KBM-7 (cell line): ENCODE measurements around the gene TMEM94.
"Not testable (repeated sequence)": the region's sequence is repeated elsewhere in the genome, so short reads cannot be mapped to it uniquely, and the experiment has no call there.

Source experiments
- DNase-seq: peaks from one replicate; pipeline ENCODE4 v3.0.0-alpha.2; 2015
- in situ Hi-C: fragments of 300-500 bp; cut with MboI; formaldehyde crosslinking; loops from 2 replicates; pipeline ENCODE4 v1.14.3; 2020; ENCODE audit warnings: low sequenced_read_pairs, low pct_unique_long_range_greater_than_20kb, mixed read lengths

The TMEM94 gene

GRCh38 chr17:75442168-75443103 lies 14.0 kb upstream of the TMEM94 start:
- in situ Hi-C loops, result no loop called here
- DNase-seq, result no peak

GRCh38 chr17:75445296-75445695 lies 11.1 kb upstream of the TMEM94 start:
- in situ Hi-C loops, result no loop called here
- DNase-seq, result no peak

- in situ Hi-C loops, DNase-seq: not testable (repeated sequence)
These were observed 10.5 kb upstream of the TMEM94 start for GRCh38 chr17:75445896-75446295.

GRCh38 chr17:75447951-75448856 lies 8.2 kb upstream of the TMEM94 start:
- no peak for DNase-seq
- in situ Hi-C loops, result no loop called here

- in situ Hi-C loops, result no loop called here
- no peak for DNase-seq
These were observed 6.2 kb upstream of the TMEM94 start for GRCh38 chr17:75450270-75450669.

GRCh38 chr17:75454193-75454592 lies 2.2 kb upstream of the TMEM94 start:
- DNase-seq, result peak; percentile 96

GRCh38 chr17:75454672-75455071 lies 1.8 kb upstream of the TMEM94 start:
- in situ Hi-C loops, DNase-seq: not testable (repeated sequence)

More at GRCh38 chr17:75454193-75454592, 2.2 kb upstream of the TMEM94 start:
- in situ Hi-C loops, result no loop called here

- in situ Hi-C loops, result no loop called here
- DNase-seq, result no peak
These were observed 407 bp upstream of the TMEM94 start for GRCh38 chr17:75456039-75456416.

GRCh38 chr17:75457047-75457654 lies 716 bp downstream of the TMEM94 start:
- in situ Hi-C loops, result no loop called here
- no peak for DNase-seq

GRCh38 chr17:75459246-75459589 lies 2.8 kb downstream of the TMEM94 start:
- in situ Hi-C loops, result no loop called here
- no peak for DNase-seq

- in situ Hi-C loops, result no loop called here
- peak; percentile 48 for DNase-seq
These were observed 3.3 kb downstream of the TMEM94 start for GRCh38 chr17:75459590-75460267.

GRCh38 chr17:75460295-75460694 lies 3.9 kb downstream of the TMEM94 start:
- DNase-seq, result no peak
- in situ Hi-C loops, result no loop called here

GRCh38 chr17:75463603-75464002 lies 7.2 kb downstream of the TMEM94 start:
- no peak for DNase-seq
- in situ Hi-C loops, result no loop called here

GRCh38 chr17:75465039-75465438 lies 8.6 kb downstream of the TMEM94 start:
- in situ Hi-C loops, result no loop called here
- no peak for DNase-seq

- in situ Hi-C loops, result no loop called here
- DNase-seq, result no peak
These were observed 11.9 kb downstream of the TMEM94 start for GRCh38 chr17:75468291-75468754.

- DNase-seq, result no peak
- in situ Hi-C loops, result no loop called here
These were observed 12.4 kb downstream of the TMEM94 start for GRCh38 chr17:75468779-75469373.

GRCh38 chr17:75471207-75471606 lies 14.8 kb downstream of the TMEM94 start:
- in situ Hi-C loops, result no loop called here
- DNase-seq, result no peak

- in situ Hi-C loops, result no loop called here
- DNase-seq, result no peak
These were observed 15.7 kb downstream of the TMEM94 start for GRCh38 chr17:75472119-75472518.

GRCh38 chr17:75473246-75473645 lies 16.8 kb downstream of the TMEM94 start:
- in situ Hi-C loops, result no loop called here
- no peak for DNase-seq
